Measurements from ENCODE around the gene MEGF6.

DNA sequence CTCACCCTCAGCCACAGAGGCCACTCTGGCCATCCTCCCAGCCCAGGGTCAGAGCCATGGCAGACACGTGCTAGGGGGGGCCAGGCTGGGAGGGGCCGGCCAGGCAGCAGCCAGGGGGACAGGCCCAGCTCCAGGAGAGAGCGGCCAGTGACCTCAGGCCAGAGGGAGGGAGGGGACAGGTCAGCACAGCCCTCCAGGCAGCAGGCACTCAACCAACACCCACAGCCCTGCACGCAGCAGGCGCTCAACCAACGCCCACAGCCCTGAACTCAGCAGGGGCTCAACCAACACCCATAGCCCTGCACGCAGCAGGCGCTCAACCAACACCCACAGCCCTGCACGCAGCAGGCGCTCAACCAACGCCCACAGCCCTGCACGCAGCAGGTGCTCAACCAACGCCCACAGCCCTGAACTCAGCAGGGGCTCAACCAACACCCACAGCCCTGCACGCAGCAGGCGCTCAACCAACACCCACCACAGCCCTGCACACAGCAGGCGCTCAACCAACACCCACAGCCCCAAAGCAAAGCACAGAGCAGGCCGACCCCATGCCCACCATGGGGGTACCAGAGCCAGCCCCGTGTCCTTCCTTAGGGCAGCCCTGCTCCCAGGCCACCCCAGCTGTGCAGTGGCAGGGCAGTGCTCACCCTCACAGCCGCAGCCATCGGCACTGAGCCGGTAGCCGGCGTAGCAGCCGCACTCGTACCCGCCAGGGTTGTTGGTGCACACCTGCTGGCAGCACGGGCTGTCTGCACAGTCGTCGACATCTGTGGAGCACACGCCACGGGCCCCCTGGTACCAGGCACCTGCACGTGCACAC lies 101.0 kb downstream of the MEGF6 start:
- TF ChIP-seq POLR2A (IDR thresholded peaks at IDR 0.05; ENCODE audit: low read length) (no peak), GATA1 (IDR thresholded peaks at IDR 0.05; ENCODE audit: low read depth, low read length) (no peak)

Measured in erythroblast (primary cell).